NCI-H2081 (cell line): ENCODE results near the gene UGT1A4.

Source experiments
- DNase-seq, 2 experiments: peaks; one replicate each; lab custom pipeline; 2025; lab: John Stamatoyannopoulos, UW

Gene UGT1A4

DNA sequence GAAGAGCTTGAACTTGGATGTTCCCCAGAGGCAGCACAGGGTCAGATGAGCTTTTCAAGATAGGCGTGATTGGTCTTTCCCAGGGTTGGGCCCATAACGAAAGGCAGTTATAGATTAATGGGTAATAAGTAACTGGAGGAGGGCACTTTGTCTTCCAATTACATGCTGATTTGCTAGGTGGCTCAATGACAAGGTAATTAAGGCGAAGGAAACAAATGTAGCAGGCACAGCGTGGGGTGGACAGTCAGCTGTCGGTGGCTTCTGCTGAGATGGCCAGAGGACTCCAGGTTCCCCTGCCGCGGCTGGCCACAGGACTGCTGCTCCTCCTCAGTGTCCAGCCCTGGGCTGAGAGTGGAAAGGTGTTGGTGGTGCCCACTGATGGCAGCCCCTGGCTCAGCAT is at the start of gene UGT1A4:
TSS of gene UGT1A4 (plus strand) at position 185 of the 400 bp plus-strand sequence. CDS start at position 270, 85 bp downstream.
- no peak for DNase-seq

DNA sequence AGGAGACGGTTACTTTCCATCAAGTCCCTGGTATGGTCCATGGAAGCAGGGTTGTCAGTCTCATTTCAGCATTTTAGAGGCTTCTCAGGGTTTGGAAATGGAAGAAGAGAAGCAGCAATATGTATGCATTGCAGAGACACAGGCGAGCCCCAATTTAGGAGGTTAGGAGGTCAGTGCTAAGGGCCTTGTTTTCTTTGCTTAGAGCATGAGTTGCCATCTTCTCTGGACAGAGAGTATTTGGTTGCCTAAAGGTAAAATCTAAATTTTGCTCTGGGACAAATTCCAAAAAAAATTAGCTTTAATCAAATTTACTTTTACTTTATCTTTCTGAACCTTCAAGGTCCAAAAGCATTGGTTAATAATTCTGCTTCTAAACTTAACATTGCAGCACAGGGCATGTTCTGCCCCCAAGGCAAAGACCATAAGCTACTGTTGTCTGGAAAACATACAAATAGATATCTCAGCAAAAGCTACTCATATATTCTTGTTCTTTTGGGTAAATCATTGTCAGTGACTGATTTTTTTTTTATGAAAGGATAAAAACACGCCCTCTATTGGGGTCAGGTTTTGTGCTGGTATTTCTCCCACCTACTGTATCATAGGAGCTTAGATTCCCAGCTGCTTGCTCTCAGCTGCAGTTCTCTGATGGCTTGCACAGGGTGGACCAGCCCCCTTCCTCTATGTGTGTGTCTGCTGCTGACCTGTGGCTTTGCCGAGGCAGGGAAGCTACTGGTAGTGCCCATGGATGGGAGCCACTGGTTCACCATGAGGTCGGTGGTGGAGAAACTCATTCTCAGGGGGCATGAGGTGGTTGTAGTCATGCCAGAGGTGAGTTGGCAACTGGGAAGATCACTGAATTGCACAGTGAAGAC is 47.0 kb upstream of the UGT1A4 start, which contains the start of gene UGT1A9:
TSS of gene UGT1A9 (plus strand) at position 609 of the 872 bp plus-strand sequence. CDS start at position 646, 37 bp downstream.
- DNase-seq = no peak

DNA sequence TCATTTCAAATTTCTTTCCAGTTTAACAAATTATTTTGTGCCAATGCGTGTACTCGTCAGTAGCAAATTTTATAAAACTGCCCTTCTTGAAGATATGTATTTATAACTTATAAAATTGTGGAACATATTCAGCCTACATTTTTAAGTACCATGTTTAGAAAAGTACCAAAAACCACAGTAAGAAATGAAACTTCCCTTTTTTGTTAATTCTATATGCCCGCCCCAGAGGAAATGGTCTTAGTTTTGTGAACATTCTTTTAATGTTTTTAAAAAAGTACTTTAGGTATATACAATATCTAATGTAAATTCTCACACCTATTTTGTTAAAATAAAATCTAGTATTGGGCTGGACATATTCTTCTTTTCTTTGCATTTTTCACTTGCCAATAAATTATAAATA is 45.6 kb upstream of the UGT1A4 start:
- no peak for DNase-seq

DNA sequence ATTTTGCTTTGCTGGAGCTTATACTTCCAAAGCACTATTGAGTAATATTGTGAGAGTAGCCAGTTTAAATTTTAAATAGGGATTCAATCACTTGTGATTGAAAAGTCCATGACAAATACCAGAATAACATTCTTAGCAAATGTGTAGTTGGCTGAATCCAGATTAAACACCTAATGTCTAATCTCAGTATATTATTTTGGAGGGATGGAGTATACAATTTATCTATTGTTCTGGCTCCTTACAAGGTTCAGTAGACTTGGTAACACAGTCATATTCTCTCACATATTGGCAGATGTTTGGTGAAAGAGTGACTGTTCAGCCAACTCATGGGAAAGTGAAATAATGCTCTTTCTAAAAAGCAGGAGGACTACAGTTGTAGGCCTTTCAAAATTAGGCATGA is 44.6 kb upstream of the UGT1A4 start:
- DNase-seq = no peak

DNA sequence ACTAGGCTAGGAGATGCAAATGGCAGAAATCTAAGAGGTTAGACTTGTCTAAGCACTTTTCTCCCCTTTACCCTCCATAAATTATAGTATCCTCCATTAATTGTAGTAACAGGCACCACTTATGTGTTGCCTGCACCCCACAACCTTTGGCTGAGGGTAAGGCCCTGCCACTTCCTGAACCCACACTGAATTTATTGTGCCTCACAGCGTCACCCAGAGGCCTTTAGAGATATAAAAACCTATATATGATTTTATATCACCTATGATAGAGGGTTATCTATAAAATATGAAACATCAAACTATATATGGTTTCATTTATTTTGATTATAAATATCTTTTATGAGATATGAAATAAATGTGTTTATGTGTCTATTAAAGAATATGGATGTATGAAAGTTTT is 44.2 kb upstream of the UGT1A4 start:
- DNase-seq = no peak

DNA sequence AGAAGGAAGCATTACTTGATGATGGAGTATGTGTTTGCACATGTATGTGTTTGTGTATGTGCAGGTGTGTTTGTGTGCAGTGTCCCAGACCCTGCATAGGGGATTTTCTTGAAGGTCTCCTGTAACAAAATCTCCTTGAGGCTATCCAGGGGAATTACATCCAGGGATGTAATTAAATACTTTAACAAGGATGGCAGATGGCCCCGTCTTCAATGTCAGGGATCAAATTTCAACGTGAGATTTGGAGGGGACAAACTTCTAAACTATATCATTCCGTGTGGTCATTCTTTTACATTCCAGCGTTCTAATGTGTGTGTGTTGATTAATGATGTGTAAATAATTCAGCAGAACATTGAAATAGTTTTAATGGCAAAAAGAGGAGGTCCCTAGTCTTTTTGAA is 43.5 kb upstream of the UGT1A4 start:
- DNase-seq = peak in 1 of 2 experiments; percentile 10

DNA sequence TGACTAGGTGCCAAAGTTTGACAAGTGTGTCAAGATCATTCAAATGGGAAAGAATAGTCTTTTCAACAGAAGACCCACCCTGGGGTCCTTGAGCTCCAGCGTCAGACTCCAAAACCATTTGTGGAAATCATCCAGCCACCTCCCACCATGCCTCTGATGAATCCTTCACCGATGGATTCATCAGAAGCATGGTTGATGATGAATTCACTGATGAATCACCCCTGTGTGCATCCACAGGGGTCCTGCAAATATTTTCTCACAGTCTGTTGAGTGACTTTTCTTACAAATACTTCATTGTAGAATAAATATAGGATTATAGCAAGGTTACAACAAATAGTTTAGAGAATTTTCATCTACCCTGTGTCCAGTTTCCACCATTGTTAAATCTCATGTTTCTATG is 42.5 kb upstream of the UGT1A4 start:
- no peak for DNase-seq

DNA sequence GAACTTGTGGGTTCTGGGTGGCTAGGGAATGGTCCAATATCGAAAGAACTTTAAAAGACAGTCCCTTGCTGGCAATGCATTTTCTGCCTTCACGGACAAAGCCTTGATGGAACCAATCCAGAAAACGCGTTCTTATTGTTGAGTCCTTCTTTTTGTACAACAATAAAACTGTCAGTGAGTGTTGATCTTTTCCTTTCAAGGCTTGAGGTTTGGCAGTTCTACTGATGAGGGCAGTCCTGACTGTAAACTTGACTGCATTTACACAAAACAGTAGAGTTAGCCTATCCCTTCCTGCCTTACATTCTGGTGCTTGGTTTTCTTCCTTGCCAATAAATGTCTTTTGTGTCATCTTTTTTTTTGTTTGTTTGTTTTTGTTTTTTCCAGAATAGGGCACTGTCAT is 39.3 kb upstream of the UGT1A4 start:
- DNase-seq = no peak

DNA sequence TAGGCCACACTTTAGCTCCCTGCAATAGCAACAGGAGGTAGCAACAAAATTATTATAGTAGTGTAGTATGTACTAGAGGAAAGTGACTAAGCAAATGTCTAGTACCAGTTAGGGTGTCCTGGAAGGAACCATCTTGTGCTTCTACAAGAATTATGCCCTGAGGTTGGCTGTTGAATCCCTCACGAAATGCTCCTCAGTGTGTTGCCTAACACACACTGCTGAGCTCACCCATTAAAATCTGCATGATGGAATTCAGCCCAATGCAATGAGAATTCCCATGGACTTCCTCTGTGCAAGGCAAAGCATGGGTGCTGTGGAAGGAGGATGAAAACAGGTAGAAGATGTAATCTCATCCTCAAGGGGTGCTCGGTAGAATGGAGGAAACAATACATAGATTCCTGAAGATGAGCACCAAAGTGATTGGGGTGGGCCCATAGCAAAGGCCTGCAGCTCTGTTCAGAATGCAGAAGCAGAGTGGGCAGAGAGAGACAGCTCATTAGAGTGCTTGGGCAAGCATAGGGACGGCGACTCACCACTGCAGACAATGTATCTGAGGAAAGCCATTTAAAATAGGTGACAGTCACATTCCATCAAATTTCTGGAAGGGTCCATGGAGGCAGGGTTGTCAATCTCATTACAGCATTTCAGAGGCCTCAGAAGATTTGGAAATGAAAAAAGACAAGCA is 38.0 kb upstream of the UGT1A4 start:
- DNase-seq = no peak

DNA sequence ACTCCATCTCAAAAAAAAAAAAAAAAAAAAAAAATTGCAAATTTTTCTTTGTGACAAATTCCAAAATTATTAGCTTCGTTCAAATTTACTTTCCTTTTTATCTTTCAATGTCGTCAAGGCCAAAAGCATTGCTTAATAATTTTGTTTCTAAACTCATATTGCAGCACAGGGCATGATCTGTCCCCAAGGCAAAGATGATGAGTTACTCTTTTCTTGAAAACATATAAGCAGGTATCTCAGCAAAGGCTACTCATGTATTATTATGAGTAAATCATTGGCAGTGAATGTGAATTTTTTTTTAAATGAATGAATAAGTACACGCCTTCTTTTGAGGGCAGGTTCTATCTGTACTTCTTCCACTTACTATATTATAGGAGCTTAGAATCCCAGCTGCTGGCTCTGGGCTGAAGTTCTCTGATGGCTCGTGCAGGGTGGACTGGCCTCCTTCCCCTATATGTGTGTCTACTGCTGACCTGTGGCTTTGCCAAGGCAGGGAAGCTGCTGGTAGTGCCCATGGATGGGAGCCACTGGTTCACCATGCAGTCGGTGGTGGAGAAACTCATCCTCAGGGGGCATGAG is 36.9 kb upstream of the UGT1A4 start, which contains the start of gene UGT1A7:
TSS of gene UGT1A7 (plus strand) at position 381 of the 579 bp plus-strand sequence. CDS start at position 418, 37 bp downstream.
- no peak for DNase-seq

DNA sequence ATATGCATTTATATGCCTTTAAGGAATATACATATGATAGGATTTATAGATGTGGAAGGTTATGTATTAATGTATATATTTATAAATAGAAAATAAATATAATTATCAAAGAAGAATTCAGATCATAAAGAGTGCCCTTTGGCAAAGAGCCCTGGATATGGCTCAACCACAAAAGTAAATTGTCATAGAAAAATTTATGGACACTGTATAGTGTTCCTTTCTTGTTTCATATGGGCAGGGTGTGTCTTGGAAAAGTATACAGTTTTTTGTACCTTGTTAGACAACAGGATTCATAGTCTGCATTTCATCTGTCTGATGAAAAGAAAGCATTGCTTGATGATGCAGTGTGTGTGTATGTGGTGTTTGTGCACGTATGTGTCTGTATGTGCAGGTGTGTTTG is 33.9 kb upstream of the UGT1A4 start:
- DNase-seq = no peak

DNA sequence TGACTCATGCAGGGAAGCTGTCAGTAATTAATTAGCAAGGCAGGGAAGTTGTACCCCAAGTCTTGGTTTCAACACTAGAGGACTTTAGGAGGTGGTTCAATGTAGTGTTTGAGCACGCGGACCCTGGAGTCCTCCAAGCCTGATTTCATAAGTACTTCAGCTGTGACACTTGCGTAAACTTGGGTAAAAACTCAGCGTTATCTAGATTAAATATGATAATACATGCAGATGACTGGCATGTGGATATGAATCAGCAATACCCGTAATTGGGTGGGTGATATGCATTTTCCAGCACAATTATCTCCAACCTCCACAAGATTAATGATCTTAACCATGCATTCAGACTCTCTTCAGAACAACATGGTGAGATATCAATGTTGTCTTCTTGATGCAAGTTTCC is 31.6 kb upstream of the UGT1A4 start:
- no peak for DNase-seq

DNA sequence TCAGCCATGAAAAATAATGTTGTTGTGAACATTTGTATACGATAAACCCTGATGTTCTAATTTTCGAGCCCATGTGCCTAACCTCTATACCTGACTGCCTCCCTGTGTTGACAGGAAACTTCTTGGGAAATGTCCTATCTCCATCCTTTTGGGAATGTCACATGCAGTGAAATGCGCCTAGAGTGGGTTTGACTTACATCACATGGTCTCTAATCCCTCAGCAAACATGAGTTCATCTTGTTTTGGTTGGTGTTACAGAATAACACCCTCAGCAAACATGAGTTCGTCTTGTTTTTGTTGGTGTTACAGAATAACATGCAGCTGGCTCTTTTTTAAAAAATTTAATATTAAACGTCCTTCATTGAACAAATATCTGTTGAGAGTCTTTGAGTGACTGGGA is 30.2 kb upstream of the UGT1A4 start:
- no peak for DNase-seq

DNA sequence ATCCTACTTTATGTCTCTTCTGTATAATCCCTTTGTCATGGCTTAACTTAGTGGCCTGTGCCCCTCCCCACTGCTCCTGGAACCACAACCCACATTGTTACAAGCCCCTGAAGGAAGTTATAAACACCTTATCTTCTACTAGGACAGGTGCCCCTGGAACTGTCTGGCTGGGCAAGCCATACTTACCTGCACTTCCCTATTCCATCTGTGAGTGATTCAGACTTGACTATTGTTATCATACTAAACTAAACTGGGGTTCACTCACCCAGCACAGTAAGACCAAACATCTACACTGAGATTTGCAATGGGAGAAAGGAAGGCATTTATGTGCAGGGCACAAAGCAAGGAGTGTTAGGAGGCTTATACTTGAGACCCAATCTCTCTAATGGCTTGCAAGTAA is 29.5 kb upstream of the UGT1A4 start:
- DNase-seq = no peak

DNA sequence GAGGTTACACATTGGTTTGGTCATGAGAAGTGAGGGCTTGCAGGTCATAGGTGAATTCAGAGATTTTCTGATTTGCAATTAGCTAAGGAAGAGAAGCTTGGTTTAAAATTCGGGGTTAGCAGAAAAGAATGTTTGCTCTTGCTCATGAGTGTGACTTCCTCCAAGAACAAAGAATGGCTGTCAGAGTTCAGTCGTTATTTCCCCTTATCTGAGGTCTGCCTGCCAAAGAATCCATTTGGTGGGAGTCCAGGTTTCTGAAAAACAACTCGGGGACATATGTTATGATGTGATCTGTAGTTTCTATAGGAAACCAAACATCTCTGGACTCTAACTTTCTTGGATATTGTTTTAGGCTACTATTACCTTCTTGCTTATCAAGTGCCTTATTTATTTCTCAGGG is 29.0 kb upstream of the UGT1A4 start:
- DNase-seq = no peak

DNA sequence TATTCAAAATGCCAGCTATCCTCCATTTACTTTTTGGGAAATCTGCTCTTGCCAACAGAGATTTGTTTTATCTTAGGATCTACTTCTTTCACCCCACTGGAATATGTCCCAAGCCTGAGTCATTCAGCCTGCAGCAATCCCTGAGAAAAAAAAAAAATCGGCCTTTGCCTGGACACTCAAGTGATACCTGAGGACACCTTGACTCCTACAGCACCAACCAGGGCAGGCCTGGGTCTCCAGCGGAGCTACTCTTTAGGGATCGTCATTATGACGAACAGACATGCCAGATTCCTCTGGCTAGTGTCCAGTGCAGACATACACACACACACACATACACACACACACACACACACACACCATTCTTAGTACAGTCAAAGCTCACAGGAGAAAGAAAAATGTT is 28.1 kb upstream of the UGT1A4 start:
- DNase-seq = no peak

DNA sequence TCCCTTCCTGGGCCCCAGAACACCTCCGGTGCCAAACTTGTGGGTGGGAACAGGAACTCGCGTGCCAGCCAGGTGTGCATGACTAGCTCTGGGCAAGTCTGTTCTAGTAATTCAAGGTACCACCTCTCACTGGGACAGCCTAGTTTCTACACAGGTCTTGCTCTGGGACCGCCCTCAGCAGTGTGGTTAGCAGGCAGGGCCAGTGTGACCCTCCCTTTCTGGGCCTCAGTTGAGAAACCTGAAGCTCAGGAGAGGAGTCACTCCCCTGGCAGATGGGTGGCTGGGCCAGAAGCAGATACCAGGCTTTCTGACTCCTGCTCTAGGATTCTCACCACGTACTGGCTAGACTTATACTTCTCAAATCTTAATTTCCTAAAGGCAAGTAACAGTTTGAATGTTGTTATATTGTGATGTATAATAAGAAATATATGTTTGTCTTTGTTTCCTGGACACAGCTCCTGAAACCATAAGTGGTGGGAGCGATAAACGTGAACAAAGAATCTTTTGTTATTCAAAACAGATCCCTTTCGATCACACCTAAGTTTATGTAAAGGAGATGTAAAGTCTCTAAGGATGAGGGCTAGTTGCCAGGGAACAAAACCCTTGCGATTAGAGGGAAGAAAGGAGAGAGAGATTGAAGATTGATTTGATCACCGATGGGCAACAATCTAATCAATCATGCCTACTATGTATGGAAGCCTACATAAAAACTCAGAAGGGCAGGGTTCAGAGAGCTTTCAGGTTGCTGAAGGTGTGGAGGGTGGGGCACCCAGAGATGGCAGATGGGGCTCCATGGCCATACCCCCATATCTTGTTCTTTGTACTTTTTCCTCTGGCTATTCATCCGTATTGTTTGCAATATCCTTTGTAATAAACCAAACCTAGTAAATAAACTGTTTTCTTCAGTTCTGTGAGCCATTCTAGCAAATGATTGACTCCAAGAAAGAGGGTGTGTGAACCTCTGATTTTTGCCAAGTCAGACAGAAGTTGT is 26.8 kb upstream of the UGT1A4 start:
- no peak for DNase-seq

DNA sequence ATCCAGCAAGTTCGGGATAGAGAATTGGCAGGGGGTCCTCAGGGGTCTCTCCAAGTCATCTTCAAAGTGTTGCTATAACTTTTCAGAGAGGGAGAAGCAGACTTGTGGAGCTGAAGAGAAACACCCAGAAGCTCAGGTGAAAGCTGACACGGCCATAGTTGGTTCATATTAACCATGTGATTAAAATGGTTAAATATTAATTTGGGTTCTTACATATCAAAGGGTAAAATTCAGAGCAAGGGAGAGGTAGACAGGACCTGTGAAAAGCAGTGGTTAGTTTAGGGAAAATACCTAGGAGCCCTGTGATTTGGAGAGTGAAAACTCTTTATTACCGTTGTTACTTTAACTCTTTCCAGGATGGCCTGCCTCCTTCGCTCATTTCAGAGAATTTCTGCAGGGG is 25.9 kb upstream of the UGT1A4 start, which contains the start of gene UGT1A6:
TSS of gene UGT1A6 (plus strand) at position 243 of the 400 bp plus-strand sequence. CDS start at position 358, 115 bp downstream.
- DNase-seq = no peak

DNA sequence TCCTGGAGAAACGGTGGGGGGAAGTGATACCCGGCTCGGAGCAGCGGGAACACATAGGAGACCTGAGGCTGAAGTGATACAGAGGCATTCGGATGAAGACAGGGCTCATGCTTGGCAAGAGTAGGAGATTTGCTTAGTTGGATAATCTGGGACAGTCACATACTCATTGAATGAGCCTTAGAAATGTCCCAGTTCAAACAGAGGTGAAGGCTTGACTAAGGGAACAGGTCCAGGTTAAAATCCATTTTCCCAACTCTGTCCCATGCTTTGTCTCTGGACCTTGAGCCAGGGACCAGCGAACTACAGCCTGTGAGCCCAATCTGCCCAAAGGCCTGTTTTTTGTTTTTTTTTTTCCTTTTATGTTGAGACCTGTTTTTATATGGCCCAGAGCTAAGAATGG is 24.6 kb upstream of the UGT1A4 start:
- DNase-seq = no peak

DNA sequence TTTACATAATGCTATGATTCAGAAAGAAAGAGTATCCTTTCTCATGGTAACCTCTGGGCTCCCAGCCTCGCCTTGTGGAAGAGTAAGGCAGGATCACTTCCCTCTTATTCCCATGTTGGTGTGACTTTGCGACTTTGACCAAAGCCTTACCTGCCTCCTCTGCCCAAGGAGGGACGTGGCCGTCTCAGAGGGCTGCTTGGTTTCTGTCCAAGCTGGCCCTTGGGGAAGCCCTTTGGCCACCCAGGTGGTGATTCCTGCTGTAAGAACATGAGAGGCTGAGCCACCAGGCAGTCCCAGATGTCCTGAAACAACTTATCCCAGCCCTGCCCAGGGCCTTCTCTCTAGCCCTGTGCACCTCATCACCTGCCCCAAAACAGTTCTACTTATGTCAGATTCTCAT is 19.8 kb upstream of the UGT1A4 start:
- DNase-seq = no peak

DNA sequence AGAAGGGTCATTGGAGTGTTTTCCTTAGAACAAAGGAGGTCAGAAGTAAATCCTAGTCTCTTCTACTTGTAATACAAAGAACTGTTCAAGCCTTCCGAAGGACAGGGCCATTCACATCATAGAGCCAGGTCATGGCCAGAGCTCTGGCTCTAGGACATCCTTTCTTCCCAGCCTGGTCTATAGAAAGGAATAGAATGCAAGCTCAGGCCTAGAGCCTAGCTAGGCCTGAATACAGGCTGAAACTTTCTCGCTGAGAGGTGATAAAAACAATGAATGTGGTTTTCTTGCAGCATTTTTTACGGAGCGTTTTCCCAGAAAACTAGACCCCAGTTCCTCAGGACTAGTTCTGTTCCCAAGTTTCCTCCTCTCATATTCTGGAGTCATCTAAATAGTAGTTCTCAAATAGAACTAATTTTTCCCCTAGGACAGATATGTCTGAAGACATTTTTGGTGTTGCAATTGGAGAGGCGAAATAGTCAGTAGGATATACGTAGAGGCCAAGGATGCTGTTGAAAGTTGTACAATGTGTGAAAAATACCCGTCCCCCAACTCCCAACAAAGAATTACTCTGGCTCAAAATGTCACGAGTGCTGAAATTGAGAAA is 19.0 kb upstream of the UGT1A4 start:
- no peak for DNase-seq
